Neural progenitor cell (in vitro differentiated cells): ENCODE measurements around the gene ADGRD1.

Source experiments
- EZH2 ChIP-seq: fragments of 200-600 bp; sonication (generic); IDR thresholded peaks from 2 replicates; pipeline ENCODE4 v1.6.1; 2017; ENCODE audit warnings: antibody characterized with exemption, mild to moderate bottlenecking, moderate library complexity
- EZH2phosphoT487 ChIP-seq: fragments of 200-600 bp; sonication (generic); IDR thresholded peaks from 2 replicates; pipeline ENCODE4 v1.6.1; 2017; ENCODE audit warnings: antibody characterized with exemption
- TF ChIP-seq, protein P1 (sequence below): fragments of 200-600 bp; sonication (generic); IDR thresholded peaks from 2 replicates; pipeline ENCODE4 v1.5.1; 2017; ENCODE audit warnings: antibody characterized with exemption, mild to moderate bottlenecking

DNA sequence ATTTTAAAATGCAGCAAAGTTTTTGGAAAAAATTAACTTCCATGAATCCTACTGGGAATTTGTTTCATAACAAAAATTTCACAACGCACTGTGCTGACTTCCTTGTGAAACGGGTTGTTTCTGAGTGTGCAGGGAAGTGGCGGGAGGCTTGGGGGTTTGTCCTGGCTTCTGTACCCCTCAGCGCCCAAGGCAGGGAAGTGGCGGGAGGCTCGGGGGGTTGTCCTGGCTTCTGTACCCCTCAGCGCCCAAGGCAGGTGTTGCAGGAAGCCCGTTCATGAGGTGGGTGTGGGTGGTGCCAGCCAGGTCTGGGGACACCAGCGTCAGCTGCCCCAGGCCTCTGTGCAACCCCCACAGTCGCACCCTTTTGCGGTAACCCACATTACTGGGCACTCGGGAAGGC, 25.1 kb downstream of the ADGRD1 start:
- TF ChIP-seq, protein P1, sequence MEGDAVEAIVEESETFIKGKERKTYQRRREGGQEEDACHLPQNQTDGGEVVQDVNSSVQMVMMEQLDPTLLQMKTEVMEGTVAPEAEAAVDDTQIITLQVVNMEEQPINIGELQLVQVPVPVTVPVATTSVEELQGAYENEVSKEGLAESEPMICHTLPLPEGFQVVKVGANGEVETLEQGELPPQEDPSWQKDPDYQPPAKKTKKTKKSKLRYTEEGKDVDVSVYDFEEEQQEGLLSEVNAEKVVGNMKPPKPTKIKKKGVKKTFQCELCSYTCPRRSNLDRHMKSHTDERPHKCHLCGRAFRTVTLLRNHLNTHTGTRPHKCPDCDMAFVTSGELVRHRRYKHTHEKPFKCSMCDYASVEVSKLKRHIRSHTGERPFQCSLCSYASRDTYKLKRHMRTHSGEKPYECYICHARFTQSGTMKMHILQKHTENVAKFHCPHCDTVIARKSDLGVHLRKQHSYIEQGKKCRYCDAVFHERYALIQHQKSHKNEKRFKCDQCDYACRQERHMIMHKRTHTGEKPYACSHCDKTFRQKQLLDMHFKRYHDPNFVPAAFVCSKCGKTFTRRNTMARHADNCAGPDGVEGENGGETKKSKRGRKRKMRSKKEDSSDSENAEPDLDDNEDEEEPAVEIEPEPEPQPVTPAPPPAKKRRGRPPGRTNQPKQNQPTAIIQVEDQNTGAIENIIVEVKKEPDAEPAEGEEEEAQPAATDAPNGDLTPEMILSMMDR, result no peak
- TF ChIP-seq EZH2 (no peak), EZH2phosphoT487 (no peak)
